GM13976 (cell line): ENCODE results near the gene GRIA2.

Source experiments
- DNase-seq: peaks from one replicate; pipeline ENCODE4 v3.0.0; 2012; ENCODE audit warnings: low spot score
- in situ Hi-C: fragments of 300-500 bp; cut with MboI; formaldehyde crosslinking; loops from one replicate; pipeline ENCODE4 v1.12.0; 2022; ENCODE audit warnings: low sequenced_read_pairs, mixed read lengths, inconsistent platforms; ENCODE audit not compliant: unreplicated experiment
- TF ChIP-seq, protein P1 (sequence below): IDR thresholded peaks from 2 replicates; pipeline ENCODE4 v1.5.1; 2012; ENCODE audit warnings: borderline replicate concordance, mild to moderate bottlenecking; ENCODE audit not compliant: insufficient read depth; ENCODE audit errors: extremely low read depth, missing control alignments, control extremely low read depth

The GRIA2 gene

DNA sequence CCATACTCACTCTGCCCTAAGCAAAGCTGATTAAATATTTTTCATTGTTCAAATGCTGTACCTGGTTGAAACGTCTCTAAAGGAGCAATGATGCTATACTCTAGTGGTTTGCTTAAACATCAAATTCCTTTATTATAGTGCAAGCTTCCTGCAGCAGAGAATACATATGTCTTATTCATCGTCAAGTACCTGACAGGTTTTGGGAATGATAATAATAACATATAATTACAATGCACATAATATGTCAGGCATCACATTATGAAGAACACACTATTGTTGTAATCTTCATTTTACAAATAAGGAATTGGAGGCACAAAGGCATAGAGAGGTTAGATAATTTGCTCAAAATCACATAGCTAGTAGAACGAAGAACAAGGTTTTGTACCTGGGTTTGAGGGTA lies 151.6 kb downstream of the GRIA2 start:
- in situ Hi-C loops = no loop called here
- TF ChIP-seq, protein P1, sequence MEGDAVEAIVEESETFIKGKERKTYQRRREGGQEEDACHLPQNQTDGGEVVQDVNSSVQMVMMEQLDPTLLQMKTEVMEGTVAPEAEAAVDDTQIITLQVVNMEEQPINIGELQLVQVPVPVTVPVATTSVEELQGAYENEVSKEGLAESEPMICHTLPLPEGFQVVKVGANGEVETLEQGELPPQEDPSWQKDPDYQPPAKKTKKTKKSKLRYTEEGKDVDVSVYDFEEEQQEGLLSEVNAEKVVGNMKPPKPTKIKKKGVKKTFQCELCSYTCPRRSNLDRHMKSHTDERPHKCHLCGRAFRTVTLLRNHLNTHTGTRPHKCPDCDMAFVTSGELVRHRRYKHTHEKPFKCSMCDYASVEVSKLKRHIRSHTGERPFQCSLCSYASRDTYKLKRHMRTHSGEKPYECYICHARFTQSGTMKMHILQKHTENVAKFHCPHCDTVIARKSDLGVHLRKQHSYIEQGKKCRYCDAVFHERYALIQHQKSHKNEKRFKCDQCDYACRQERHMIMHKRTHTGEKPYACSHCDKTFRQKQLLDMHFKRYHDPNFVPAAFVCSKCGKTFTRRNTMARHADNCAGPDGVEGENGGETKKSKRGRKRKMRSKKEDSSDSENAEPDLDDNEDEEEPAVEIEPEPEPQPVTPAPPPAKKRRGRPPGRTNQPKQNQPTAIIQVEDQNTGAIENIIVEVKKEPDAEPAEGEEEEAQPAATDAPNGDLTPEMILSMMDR = no peak
- no peak for DNase-seq

DNA sequence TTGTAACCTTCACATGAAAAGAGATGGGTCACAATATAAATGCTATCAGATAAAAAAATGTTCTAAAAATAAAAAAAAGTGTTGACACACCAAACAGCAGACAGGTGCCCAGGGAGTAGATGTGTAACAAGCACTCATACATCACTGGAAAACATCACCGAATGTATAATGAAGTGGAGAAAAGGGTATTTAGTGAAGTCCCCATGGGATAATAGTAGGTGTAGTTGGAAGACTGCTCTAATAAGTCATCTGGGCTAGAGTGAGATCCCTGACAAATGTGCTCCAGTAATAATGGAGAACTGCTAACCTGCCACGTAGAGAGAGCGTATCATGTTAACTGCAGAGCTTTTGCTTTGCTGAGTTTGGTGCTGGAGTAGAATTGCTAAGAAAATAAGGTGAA lies 152.0 kb downstream of the GRIA2 start:
- in situ Hi-C loops = no loop called here
- no peak for DNase-seq
- TF ChIP-seq, protein P1 = no peak

DNA sequence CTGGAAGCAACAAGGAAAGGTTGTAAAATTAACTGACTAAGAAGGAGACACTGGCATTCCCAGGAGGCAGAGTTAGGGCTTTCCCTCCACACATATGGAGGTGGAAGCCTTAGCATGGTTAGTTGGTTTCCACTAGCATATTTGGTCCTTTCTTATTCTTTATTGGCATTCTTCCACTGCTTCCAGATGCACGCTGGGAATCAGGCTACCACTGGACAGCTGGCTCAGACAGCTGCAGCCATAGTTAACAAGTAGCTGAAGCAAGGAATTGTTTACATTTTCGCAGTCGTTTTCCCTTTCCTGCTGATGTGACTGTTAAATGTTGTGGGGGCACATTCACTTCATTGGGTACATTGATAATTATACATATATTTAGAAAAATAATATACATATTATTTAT lies 169.2 kb downstream of the GRIA2 start:
- in situ Hi-C loops = no loop called here
- TF ChIP-seq, protein P1 = no peak
- no peak for DNase-seq

DNA sequence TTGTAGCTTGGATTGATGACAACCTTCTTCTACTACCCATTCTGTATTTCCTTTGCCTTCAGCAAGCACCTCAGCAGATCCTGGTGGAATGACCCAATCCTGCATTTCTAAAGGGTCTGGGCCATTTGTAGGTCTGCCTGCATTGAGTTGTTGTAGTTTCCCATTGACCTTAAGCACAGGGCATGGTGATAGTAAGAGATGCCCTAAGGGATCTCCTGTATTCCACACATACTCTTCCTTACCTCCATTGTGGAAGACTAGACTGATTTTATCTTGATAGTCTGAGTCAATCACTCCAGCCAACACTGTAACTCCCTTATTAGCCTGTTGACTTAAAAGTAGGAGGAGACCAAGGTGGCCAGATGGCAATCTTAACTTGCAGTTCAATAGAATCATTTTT lies 184.5 kb downstream of the GRIA2 start:
- in situ Hi-C loops = no loop called here
- TF ChIP-seq, protein P1 = no peak
- DNase-seq = no peak
